Measurements from ENCODE around the gene C1QTNF9B. TPM values are rescaled to one million over a fixed set of nuclear protein-coding genes. Genes with fewer than 3 reads are reported as not detected.

The C1QTNF9B gene
- total and polyA plus RNA-seq, 5 donors from 2014 or later: not detected

- no peaks in the 10 kb centered on the region for H3K27me3 Mint-ChIP-seq
- H3K27me3 ChIP-seq (ENCODE audit: control insufficient read depth, insufficient read depth, low read length): no peaks in the 10 kb centered on the region
- no peak for ATAC-seq (ENCODE audit: low read depth in 2 of 2)
Measured at GRCh38 chr13:23866420-23867026, 30.8 kb downstream of the C1QTNF9B start.

GRCh38 chr13:23865906-23866305 lies 31.4 kb downstream of the C1QTNF9B start:
- Mint-ChIP-seq H3K36me3 (peaks cover 16% of the 10 kb centered on the region), H3K4me1 (no peaks in the 10 kb centered on the region), H3K27ac (no peak overlapping the region), H3K4me3 (no peak overlapping the region), H3K27me3 (no peaks in the 10 kb centered on the region), H3K9me3 (no peaks in the 10 kb centered on the region)
- Histone ChIP-seq H3K36me3 (ENCODE audit: control insufficient read depth, insufficient read depth, low read length) (peaks cover 7% of the 10 kb centered on the region), H3K9me3 (ENCODE audit: control insufficient read depth in 2 of 2, low read length in 2 of 2) (no peaks in the 10 kb centered on the region), H3K4me3 (ENCODE audit: low read depth, low read length) (no peak overlapping the region), H3K27me3 (ENCODE audit: control insufficient read depth, insufficient read depth, low read length) (no peaks in the 10 kb centered on the region), H3K27ac (ENCODE audit: insufficient read depth, low read length, poor library complexity, severe bottlenecking) (no peak overlapping the region), H3K4me1 (ENCODE audit: control insufficient read depth, insufficient read depth, low read length, poor library complexity, severe bottlenecking) (no peaks in the 10 kb centered on the region)
- DNase-seq: no peak
- no peak for ATAC-seq (ENCODE audit: low read depth in 2 of 2)

More at GRCh38 chr13:23866420-23867026, 30.8 kb downstream of the C1QTNF9B start:
- Histone ChIP-seq H3K27ac (ENCODE audit: insufficient read depth, low read length, poor library complexity, severe bottlenecking) (no peak overlapping the region), H3K36me3 (ENCODE audit: control insufficient read depth, insufficient read depth, low read length) (peaks cover 7% of the 10 kb centered on the region), H3K4me3 (ENCODE audit: low read depth, low read length) (no peak overlapping the region), H3K4me1 (ENCODE audit: control insufficient read depth, insufficient read depth, low read length, poor library complexity, severe bottlenecking) (no peaks in the 10 kb centered on the region), H3K9me3 (ENCODE audit: control insufficient read depth in 2 of 2, low read length in 2 of 2) (no peaks in the 10 kb centered on the region)
- DNase-seq: no peak
- H3K36me3 Mint-ChIP-seq: peaks cover 12% of the 10 kb centered on the region
- no peaks in the 10 kb centered on the region for H3K9me3 Mint-ChIP-seq
- no peak overlapping the region for H3K4me3 Mint-ChIP-seq
- H3K4me1 Mint-ChIP-seq: peaks cover 0 to 4% (median 1%) of the 10 kb centered on the region in 4 donors
- H3K27ac Mint-ChIP-seq: no peak overlapping the region

GRCh38 chr13:23865026-23865425 lies 32.3 kb downstream of the C1QTNF9B start:
- Mint-ChIP-seq H3K27ac (no peak overlapping the region), H3K4me1 (no peaks in the 10 kb centered on the region), H3K27me3 (no peaks in the 10 kb centered on the region), H3K9me3 (no peaks in the 10 kb centered on the region), H3K36me3 (peaks cover 22% of the 10 kb centered on the region), H3K4me3 (no peak overlapping the region)
- ATAC-seq (ENCODE audit: low read depth in 2 of 2) (no peak), DNase-seq (no peak)
- no peaks in the 10 kb centered on the region for H3K4me1 ChIP-seq (ENCODE audit: control insufficient read depth, insufficient read depth, low read length, poor library complexity, severe bottlenecking)
- no peak overlapping the region for H3K27ac ChIP-seq (ENCODE audit: insufficient read depth, low read length, poor library complexity, severe bottlenecking)
- H3K4me3 ChIP-seq (ENCODE audit: low read depth, low read length): no peak overlapping the region
- H3K9me3 ChIP-seq (ENCODE audit: control insufficient read depth in 2 of 2, low read length in 2 of 2): no peaks in the 10 kb centered on the region
- H3K27me3 ChIP-seq (ENCODE audit: control insufficient read depth, insufficient read depth, low read length): no peaks in the 10 kb centered on the region
- peaks cover 7% of the 10 kb centered on the region for H3K36me3 ChIP-seq (ENCODE audit: control insufficient read depth, insufficient read depth, low read length)

- no peaks in the 10 kb centered on the region for H3K9me3 ChIP-seq (ENCODE audit: control insufficient read depth in 2 of 2, low read length in 2 of 2)
- Mint-ChIP-seq H3K27me3 (no peaks in the 10 kb centered on the region), H3K4me1 (no peaks in the 10 kb centered on the region), H3K36me3 (peaks cover 31% of the 10 kb centered on the region), H3K9me3 (no peaks in the 10 kb centered on the region), H3K4me3 (no peak overlapping the region), H3K27ac (no peak overlapping the region)
- H3K27me3 ChIP-seq (ENCODE audit: control insufficient read depth, insufficient read depth, low read length): no peaks in the 10 kb centered on the region
- peaks cover 4% of the 10 kb centered on the region for H3K36me3 ChIP-seq (ENCODE audit: control insufficient read depth, insufficient read depth, low read length)
- DNase-seq: no peak
- H3K27ac ChIP-seq (ENCODE audit: insufficient read depth, low read length, poor library complexity, severe bottlenecking): no peak overlapping the region
- H3K4me1 ChIP-seq (ENCODE audit: control insufficient read depth, insufficient read depth, low read length, poor library complexity, severe bottlenecking): no peaks in the 10 kb centered on the region
- no peak overlapping the region for H3K4me3 ChIP-seq (ENCODE audit: low read depth, low read length)
- ATAC-seq (ENCODE audit: low read depth in 2 of 2): no peak
Measured at GRCh38 chr13:23861310-23861709, 36.0 kb downstream of the C1QTNF9B start.

- peaks cover 0 to 5% (median 0%) of the 10 kb centered on the region in 4 donors for H3K4me1 Mint-ChIP-seq
- no peak overlapping the region for H3K4me3 Mint-ChIP-seq
- Histone ChIP-seq H3K36me3 (ENCODE audit: control insufficient read depth, insufficient read depth, low read length) (peaks cover 5% of the 10 kb centered on the region), H3K27me3 (ENCODE audit: control insufficient read depth, insufficient read depth, low read length) (no peaks in the 10 kb centered on the region), H3K27ac (ENCODE audit: insufficient read depth, low read length, poor library complexity, severe bottlenecking) (no peak overlapping the region), H3K4me1 (ENCODE audit: control insufficient read depth, insufficient read depth, low read length, poor library complexity, severe bottlenecking) (no peaks in the 10 kb centered on the region), H3K4me3 (ENCODE audit: low read depth, low read length) (no peak overlapping the region), H3K9me3 (ENCODE audit: control insufficient read depth in 2 of 2, low read length in 2 of 2) (no peaks in the 10 kb centered on the region)
- H3K36me3 Mint-ChIP-seq: peaks cover 35% of the 10 kb centered on the region
- ATAC-seq (ENCODE audit: low read depth in 2 of 2) (no peak), DNase-seq (no peak)
- peak overlapping the region in 1 of 3 donors; percentile 4 for H3K27ac Mint-ChIP-seq
- H3K27me3 Mint-ChIP-seq: no peaks in the 10 kb centered on the region
- H3K9me3 Mint-ChIP-seq: no peaks in the 10 kb centered on the region
Measured at GRCh38 chr13:23859904-23860303, 37.4 kb downstream of the C1QTNF9B start.

- Histone ChIP-seq H3K4me3 (ENCODE audit: low read depth, low read length) (no peak overlapping the region), H3K27ac (ENCODE audit: insufficient read depth, low read length, poor library complexity, severe bottlenecking) (no peak overlapping the region), H3K4me1 (ENCODE audit: control insufficient read depth, insufficient read depth, low read length, poor library complexity, severe bottlenecking) (no peaks in the 10 kb centered on the region), H3K9me3 (ENCODE audit: control insufficient read depth in 2 of 2, low read length in 2 of 2) (no peaks in the 10 kb centered on the region), H3K27me3 (ENCODE audit: control insufficient read depth, insufficient read depth, low read length) (no peaks in the 10 kb centered on the region), H3K36me3 (ENCODE audit: control insufficient read depth, insufficient read depth, low read length) (peaks cover 5% of the 10 kb centered on the region)
- Mint-ChIP-seq H3K27ac (peak overlapping the region in 1 of 3 donors; percentile 4), H3K27me3 (no peaks in the 10 kb centered on the region), H3K4me1 (peaks cover 0 to 5% (median 0%) of the 10 kb centered on the region in 4 donors), H3K36me3 (peaks cover 35% of the 10 kb centered on the region), H3K4me3 (no peak overlapping the region), H3K9me3 (no peaks in the 10 kb centered on the region)
- DNase-seq (no peak), ATAC-seq (ENCODE audit: low read depth in 2 of 2) (no peak)
Measured at GRCh38 chr13:23859455-23859854, 37.8 kb downstream of the C1QTNF9B start.

GRCh38 chr13:23858546-23858945 lies 38.8 kb downstream of the C1QTNF9B start:
- peak overlapping the region in 1 of 3 donors; percentile 21 for H3K27ac Mint-ChIP-seq
- peaks cover 5% of the 10 kb centered on the region for H3K36me3 ChIP-seq (ENCODE audit: control insufficient read depth, insufficient read depth, low read length)
- no peak for ATAC-seq (ENCODE audit: low read depth in 2 of 2)
- H3K4me1 Mint-ChIP-seq: peaks cover 0 to 5% (median 0%) of the 10 kb centered on the region in 4 donors
- DNase-seq: no peak
- no peak overlapping the region for H3K27ac ChIP-seq (ENCODE audit: insufficient read depth, low read length, poor library complexity, severe bottlenecking)
- H3K9me3 Mint-ChIP-seq: no peaks in the 10 kb centered on the region
- H3K4me3 Mint-ChIP-seq: no peak overlapping the region
- peaks cover 33% of the 10 kb centered on the region for H3K36me3 Mint-ChIP-seq
- no peaks in the 10 kb centered on the region for H3K4me1 ChIP-seq (ENCODE audit: control insufficient read depth, insufficient read depth, low read length, poor library complexity, severe bottlenecking)
- no peaks in the 10 kb centered on the region for H3K27me3 ChIP-seq (ENCODE audit: control insufficient read depth, insufficient read depth, low read length)
- no peaks in the 10 kb centered on the region for H3K27me3 Mint-ChIP-seq
- H3K9me3 ChIP-seq (ENCODE audit: control insufficient read depth in 2 of 2, low read length in 2 of 2): no peaks in the 10 kb centered on the region
- H3K4me3 ChIP-seq (ENCODE audit: low read depth, low read length): no peak overlapping the region

Data from CD4-positive, CD25-positive, alpha-beta regulatory T cell (primary cell).